ENCODE results near the gene DMRT2.

- TF ChIP-seq ZBTB7A (IDR thresholded peaks at IDR 0.05; ENCODE audit: low read depth) = no peak
- TF ChIP-seq TAF1 (IDR thresholded peaks at IDR 0.05; ENCODE audit: low read depth) = no peak
- TF ChIP-seq, protein P1, sequence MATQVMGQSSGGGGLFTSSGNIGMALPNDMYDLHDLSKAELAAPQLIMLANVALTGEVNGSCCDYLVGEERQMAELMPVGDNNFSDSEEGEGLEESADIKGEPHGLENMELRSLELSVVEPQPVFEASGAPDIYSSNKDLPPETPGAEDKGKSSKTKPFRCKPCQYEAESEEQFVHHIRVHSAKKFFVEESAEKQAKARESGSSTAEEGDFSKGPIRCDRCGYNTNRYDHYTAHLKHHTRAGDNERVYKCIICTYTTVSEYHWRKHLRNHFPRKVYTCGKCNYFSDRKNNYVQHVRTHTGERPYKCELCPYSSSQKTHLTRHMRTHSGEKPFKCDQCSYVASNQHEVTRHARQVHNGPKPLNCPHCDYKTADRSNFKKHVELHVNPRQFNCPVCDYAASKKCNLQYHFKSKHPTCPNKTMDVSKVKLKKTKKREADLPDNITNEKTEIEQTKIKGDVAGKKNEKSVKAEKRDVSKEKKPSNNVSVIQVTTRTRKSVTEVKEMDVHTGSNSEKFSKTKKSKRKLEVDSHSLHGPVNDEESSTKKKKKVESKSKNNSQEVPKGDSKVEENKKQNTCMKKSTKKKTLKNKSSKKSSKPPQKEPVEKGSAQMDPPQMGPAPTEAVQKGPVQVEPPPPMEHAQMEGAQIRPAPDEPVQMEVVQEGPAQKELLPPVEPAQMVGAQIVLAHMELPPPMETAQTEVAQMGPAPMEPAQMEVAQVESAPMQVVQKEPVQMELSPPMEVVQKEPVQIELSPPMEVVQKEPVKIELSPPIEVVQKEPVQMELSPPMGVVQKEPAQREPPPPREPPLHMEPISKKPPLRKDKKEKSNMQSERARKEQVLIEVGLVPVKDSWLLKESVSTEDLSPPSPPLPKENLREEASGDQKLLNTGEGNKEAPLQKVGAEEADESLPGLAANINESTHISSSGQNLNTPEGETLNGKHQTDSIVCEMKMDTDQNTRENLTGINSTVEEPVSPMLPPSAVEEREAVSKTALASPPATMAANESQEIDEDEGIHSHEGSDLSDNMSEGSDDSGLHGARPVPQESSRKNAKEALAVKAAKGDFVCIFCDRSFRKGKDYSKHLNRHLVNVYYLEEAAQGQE (IDR thresholded peaks at IDR 0.05; ENCODE audit: low read depth) = no peak
Measured at GRCh38 chr9:1073497-1073896, 23.3 kb downstream of the DMRT2 start.
